Measurements from ENCODE around the gene EIF4EBP3. TPM values are rescaled to one million over a fixed set of nuclear protein-coding genes. Genes with fewer than 3 reads are reported as not detected.

The EIF4EBP3 gene
- polyA plus RNA-seq, 1 experiment = 1.7 TPM

DNA sequence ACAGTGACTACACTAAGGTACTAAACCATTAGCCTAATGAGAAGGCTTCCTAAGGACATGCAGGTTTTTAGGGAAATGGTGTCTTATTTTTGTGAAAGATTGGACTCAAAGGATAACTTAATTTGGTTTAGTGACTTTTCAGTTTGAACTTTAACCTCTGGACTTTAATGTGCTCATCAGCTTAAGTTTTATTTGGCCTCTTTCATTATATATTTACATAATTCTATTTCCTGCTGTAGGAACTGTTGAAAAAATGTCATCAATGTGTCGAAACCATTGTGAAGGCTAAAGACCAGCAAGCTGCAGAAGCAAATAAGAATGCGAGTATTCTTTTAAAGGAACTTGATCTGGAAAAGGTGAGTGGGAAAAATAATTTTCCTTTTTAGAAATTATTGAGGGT, 34.3 kb upstream of the EIF4EBP3 start:
- no peaks in the 10 kb centered on the region for H3K27me3 ChIP-seq (ENCODE audit: control insufficient read depth, insufficient read depth, low read length)
- no peak for DNase-seq (ENCODE audit: low read depth, low spot score)
- H3K27ac ChIP-seq (ENCODE audit: low read depth, low read length) = no peak overlapping the region
- ChIA-PET POLR2A (no interaction called here), CTCF (interaction anchor here (0.7 kb wide), 2 partner anchors 25 to 134 kb away, joined by 4 to 7 read pairs; no protein-coding TSS in a partner anchor)
- no peaks in the 10 kb centered on the region for H3K9me3 ChIP-seq (ENCODE audit: control insufficient read depth, insufficient read depth, low read length)
- TF ChIP-seq, protein P1, sequence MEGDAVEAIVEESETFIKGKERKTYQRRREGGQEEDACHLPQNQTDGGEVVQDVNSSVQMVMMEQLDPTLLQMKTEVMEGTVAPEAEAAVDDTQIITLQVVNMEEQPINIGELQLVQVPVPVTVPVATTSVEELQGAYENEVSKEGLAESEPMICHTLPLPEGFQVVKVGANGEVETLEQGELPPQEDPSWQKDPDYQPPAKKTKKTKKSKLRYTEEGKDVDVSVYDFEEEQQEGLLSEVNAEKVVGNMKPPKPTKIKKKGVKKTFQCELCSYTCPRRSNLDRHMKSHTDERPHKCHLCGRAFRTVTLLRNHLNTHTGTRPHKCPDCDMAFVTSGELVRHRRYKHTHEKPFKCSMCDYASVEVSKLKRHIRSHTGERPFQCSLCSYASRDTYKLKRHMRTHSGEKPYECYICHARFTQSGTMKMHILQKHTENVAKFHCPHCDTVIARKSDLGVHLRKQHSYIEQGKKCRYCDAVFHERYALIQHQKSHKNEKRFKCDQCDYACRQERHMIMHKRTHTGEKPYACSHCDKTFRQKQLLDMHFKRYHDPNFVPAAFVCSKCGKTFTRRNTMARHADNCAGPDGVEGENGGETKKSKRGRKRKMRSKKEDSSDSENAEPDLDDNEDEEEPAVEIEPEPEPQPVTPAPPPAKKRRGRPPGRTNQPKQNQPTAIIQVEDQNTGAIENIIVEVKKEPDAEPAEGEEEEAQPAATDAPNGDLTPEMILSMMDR (IDR thresholded peaks at IDR 0.05; ENCODE audit: low read depth, low read length) = no peak
- no peak overlapping the region for H3K4me3 ChIP-seq (ENCODE audit: low read depth, low read length)

DNA sequence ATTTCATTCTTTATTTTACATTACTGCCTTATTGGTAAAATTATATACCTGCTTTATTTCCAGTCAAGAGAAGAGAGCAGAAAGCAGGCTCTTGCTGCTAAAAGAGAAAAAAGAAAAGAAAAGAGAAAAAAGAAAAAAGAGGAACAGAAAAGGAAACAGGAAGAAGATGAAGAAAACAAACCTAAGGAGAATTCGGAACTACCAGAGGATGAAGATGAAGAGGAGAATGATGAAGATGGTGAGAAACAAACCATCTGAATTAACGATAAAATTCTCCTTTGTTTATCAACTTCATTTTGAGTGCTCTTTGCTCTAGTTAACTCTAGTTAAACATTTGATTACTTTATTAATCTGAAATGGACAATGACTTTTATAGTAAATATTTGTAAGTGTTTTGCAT, 23.5 kb upstream of the EIF4EBP3 start:
- no peak overlapping the region for H3K4me3 ChIP-seq (ENCODE audit: low read depth, low read length)
- H3K27me3 ChIP-seq (ENCODE audit: control insufficient read depth, insufficient read depth, low read length) = no peaks in the 10 kb centered on the region
- no peaks in the 10 kb centered on the region for H3K9me3 ChIP-seq (ENCODE audit: control insufficient read depth, insufficient read depth, low read length)
- CTCF ChIA-PET = no interaction called here
- DNase-seq (ENCODE audit: low read depth, low spot score) = no peak
- TF ChIP-seq, protein P1 (IDR thresholded peaks at IDR 0.05; ENCODE audit: low read depth, low read length) = no peak
- no peak overlapping the region for H3K27ac ChIP-seq (ENCODE audit: low read depth, low read length)
- POLR2A ChIA-PET = no interaction called here

DNA sequence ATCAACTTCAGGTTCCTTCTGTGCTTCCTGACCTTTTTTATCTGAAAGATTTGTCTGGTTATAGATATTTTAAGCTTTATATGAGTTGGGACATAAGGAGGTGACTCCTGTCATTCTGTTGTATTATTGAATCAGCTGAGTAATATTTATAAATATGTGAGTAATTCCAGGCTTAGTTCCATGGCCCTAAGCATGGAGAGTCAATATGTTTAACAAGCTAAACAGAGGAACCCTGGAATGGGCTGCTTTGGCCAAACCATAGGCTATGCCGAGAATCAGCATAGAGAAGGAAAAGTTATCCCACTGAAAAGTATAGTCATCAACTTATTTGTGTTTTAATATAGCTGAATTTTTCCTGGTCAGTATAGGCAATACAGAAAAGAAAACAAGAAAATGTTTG, 7.2 kb upstream of the EIF4EBP3 start:
- TF ChIP-seq, protein P1 (IDR thresholded peaks at IDR 0.05; ENCODE audit: low read depth, low read length) = no peak
- CTCF ChIA-PET = interaction anchor here (0.7 to 1.0 kb wide), 2 partner anchors 59 to 181 kb away, joined by 3 to 4 read pairs; no protein-coding TSS in a partner anchor
- H3K9me3 ChIP-seq (ENCODE audit: control insufficient read depth, insufficient read depth, low read length) = no peaks in the 10 kb centered on the region
- H3K27me3 ChIP-seq (ENCODE audit: control insufficient read depth, insufficient read depth, low read length) = no peaks in the 10 kb centered on the region
- DNase-seq (ENCODE audit: low read depth, low spot score) = no peak
- H3K4me3 ChIP-seq (ENCODE audit: low read depth, low read length) = no peak overlapping the region
- POLR2A ChIA-PET = interaction anchor here (0.6 kb wide), 1 partner anchor 24 kb away, joined by 3 read pairs; no protein-coding TSS in a partner anchor
- H3K27ac ChIP-seq (ENCODE audit: low read depth, low read length) = no peak overlapping the region

DNA sequence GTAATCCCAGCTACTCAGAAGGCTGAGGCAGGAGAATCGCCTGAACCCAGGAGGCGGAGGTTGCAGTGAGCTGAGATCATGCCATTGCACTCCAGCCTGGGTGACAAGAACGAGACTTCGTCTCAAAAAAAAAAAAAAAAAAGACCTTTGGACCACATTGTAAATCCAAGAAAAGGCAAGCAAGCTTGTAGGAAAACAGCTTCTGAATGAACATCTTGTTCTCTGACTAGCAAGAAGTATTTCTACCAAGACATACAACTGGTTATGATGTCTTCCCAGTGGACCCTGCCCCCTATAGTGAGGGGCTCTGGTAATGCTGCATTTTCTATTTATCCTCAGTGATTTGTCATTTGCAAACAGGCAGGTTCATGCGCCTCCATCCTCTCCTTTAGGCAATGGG, 4.5 kb upstream of the EIF4EBP3 start:
- ChIA-PET POLR2A (no interaction called here), CTCF (interaction anchor here (0.6 to 0.7 kb wide), 2 partner anchors 12 to 170 kb away, joined by 3 read pairs; no protein-coding TSS in a partner anchor)
- H3K27me3 ChIP-seq (ENCODE audit: control insufficient read depth, insufficient read depth, low read length) = no peaks in the 10 kb centered on the region
- no peak overlapping the region for H3K4me3 ChIP-seq (ENCODE audit: low read depth, low read length)
- H3K9me3 ChIP-seq (ENCODE audit: control insufficient read depth, insufficient read depth, low read length) = no peaks in the 10 kb centered on the region
- no peak overlapping the region for H3K27ac ChIP-seq (ENCODE audit: low read depth, low read length)
- TF ChIP-seq, protein P1 (IDR thresholded peaks at IDR 0.05; ENCODE audit: low read depth, low read length) = no peak
- DNase-seq (ENCODE audit: low read depth, low spot score) = no peak

DNA sequence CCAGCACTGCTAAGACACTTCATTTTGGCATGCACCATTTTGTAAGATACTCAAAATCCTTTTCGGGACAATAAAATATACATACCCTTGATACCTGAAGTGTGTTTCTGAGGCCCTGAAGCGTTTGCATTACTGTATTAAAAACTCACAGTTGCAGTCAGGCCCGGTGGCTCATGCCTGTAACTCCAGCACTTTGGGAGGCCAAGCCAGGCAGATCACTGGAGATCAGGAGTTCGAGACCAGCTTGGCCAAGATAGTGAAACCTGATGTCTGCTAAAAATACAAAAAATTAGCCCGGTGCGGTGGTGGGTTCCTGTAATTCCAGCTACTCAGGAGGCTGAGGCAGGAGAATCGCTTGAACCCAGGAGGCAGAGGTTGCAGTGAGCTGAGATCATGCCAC, 2.5 kb upstream of the EIF4EBP3 start:
- Histone ChIP-seq H3K9me3 (ENCODE audit: control insufficient read depth, insufficient read depth, low read length) (no peaks in the 10 kb centered on the region), H3K27me3 (ENCODE audit: control insufficient read depth, insufficient read depth, low read length) (no peaks in the 10 kb centered on the region), H3K27ac (ENCODE audit: low read depth, low read length) (no peak overlapping the region), H3K4me3 (ENCODE audit: low read depth, low read length) (no peak overlapping the region)
- DNase-seq (ENCODE audit: low read depth, low spot score) = no peak
- CTCF ChIA-PET = no interaction called here
- TF ChIP-seq, protein P1 (IDR thresholded peaks at IDR 0.05; ENCODE audit: low read depth, low read length) = no peak
- POLR2A ChIA-PET = no interaction called here
